WTC11 (cell line): ENCODE measurements around the gene MCFD2. TPM values are rescaled to one million over a fixed set of nuclear protein-coding genes. Genes with fewer than 3 reads are reported as not detected.

Experiments used
- ATAC-seq: fragments of 200-7000 bp; cut with Tn5 transposase; 2 replicates; pipeline ENCODE4 v1.10.0; 2021; ENCODE audit warnings: mild to moderate bottlenecking, moderate library complexity
- CTCF ChIA-PET: fragments of 300-600 bp; sonication (Branson Sonifier 250); formaldehyde crosslinking; loops from one replicate; lab custom pipeline; 2021; ENCODE audit warnings: antibody characterized with exemption; lab: Charles Lee
- POLR2A ChIA-PET: fragments of 350-600 bp; sonication (Branson Sonifier 250); formaldehyde crosslinking; loops from one replicate; lab custom pipeline; 2021; ENCODE audit warnings: antibody characterized with exemption; lab: Charles Lee
- DNase-seq: peaks from one replicate; pipeline ENCODE4 v3.0.0; 2021; ENCODE audit warnings: low spot score
- H3K27ac Mint-ChIP-seq: 2 replicates; pipeline ENCODE4 v1.8.0; 2021; ENCODE audit warnings: mixed read lengths
- H3K27me3 Mint-ChIP-seq: 2 replicates; pipeline ENCODE4 v1.8.0; 2021; ENCODE audit warnings: low read depth, mild to moderate bottlenecking, moderate library complexity, mixed read lengths
- H3K36me3 Mint-ChIP-seq: 2 replicates; pipeline ENCODE4 v1.8.0; 2021; ENCODE audit warnings: mixed read lengths
- H3K4me1 Mint-ChIP-seq: 2 replicates; pipeline ENCODE4 v1.8.0; 2022; ENCODE audit warnings: mixed read lengths
- H3K4me3 Mint-ChIP-seq: 2 replicates; pipeline ENCODE4 v1.8.0; 2021; ENCODE audit warnings: mild to moderate bottlenecking, moderate library complexity, mixed read lengths
- H3K9me3 Mint-ChIP-seq: 2 replicates; pipeline ENCODE4 v1.8.0; 2021; ENCODE audit warnings: mixed read lengths
- ATF3 ChIP-seq: sonication (generic); formaldehyde crosslinking; conservative IDR thresholded peaks from 2 replicates; pipeline ENCODE4 v1.8.1; 2022; ENCODE audit warnings: mild to moderate bottlenecking, missing genetic modification reagents
- CREB1 ChIP-seq: sonication (generic); formaldehyde crosslinking; IDR thresholded peaks from 2 replicates; pipeline ENCODE4 v1.8.0; 2023; ENCODE audit warnings: mild to moderate bottlenecking, missing genetic modification reagents
- E2F5 ChIP-seq: sonication (generic); formaldehyde crosslinking; IDR thresholded peaks from 2 replicates; pipeline ENCODE4 v1.8.1; 2022; ENCODE audit warnings: mild to moderate bottlenecking, moderate library complexity, missing genetic modification reagents
- ERG ChIP-seq: fragments of 250-450 bp; sonication (Bioruptor Pico); IDR thresholded peaks from 2 replicates; pipeline ENCODE4 v1.8.0; 2021; ENCODE audit warnings: mild to moderate bottlenecking
- FOXP4 ChIP-seq: sonication (generic); formaldehyde crosslinking; IDR thresholded peaks from 2 replicates; pipeline ENCODE4 v1.8.0; 2022; ENCODE audit warnings: mild to moderate bottlenecking, missing genetic modification reagents
- GTF2I ChIP-seq: fragments of 250-450 bp; sonication (Bioruptor Pico); conservative IDR thresholded peaks from 2 replicates; pipeline ENCODE4 v1.4.0; 2021; ENCODE audit warnings: mild to moderate bottlenecking
- HMGA2 ChIP-seq: fragments of 250-450 bp; sonication (Bioruptor Pico); IDR thresholded peaks from 2 replicates; pipeline ENCODE4 v1.4.0; 2021; ENCODE audit warnings: mild to moderate bottlenecking, moderate library complexity
- IRF1 ChIP-seq: sonication (generic); formaldehyde crosslinking; IDR thresholded peaks from 2 replicates; pipeline ENCODE4 v1.8.0; 2023; ENCODE audit warnings: missing genetic modification reagents
- JUN ChIP-seq: sonication (generic); formaldehyde crosslinking; IDR thresholded peaks from 2 replicates; pipeline ENCODE4 v1.8.0; 2023; ENCODE audit warnings: mild to moderate bottlenecking, missing genetic modification reagents
- KAT7 ChIP-seq: sonication (generic); formaldehyde crosslinking; IDR thresholded peaks from 2 replicates; pipeline ENCODE4 v1.8.1; 2023; ENCODE audit warnings: missing genetic modification reagents, mild to moderate bottlenecking, borderline replicate concordance
- NFYB ChIP-seq: sonication (generic); formaldehyde crosslinking; conservative IDR thresholded peaks from 2 replicates; pipeline ENCODE4 v1.8.0; 2022; ENCODE audit warnings: low read depth, missing genetic modification reagents
- NR2C2 ChIP-seq: sonication (generic); formaldehyde crosslinking; IDR thresholded peaks from 2 replicates; pipeline ENCODE4 v1.8.0; 2022; ENCODE audit warnings: mild to moderate bottlenecking, missing genetic modification reagents
- RELA ChIP-seq: sonication (generic); formaldehyde crosslinking; IDR thresholded peaks from 2 replicates; pipeline ENCODE4 v1.8.1; 2022; ENCODE audit warnings: missing genetic modification reagents, mild to moderate bottlenecking, borderline replicate concordance
- SMAD4 ChIP-seq: sonication (generic); formaldehyde crosslinking; IDR thresholded peaks from 2 replicates; pipeline ENCODE4 v1.8.0; 2022; ENCODE audit warnings: mild to moderate bottlenecking, missing genetic modification reagents
- SOX15 ChIP-seq: fragments of 250-450 bp; sonication (Bioruptor Pico); IDR thresholded peaks from 2 replicates; pipeline ENCODE4 v1.9.0; 2021; ENCODE audit warnings: mild to moderate bottlenecking
- STAT6 ChIP-seq: sonication (generic); formaldehyde crosslinking; conservative IDR thresholded peaks from 2 replicates; pipeline ENCODE4 v1.8.1; 2023; ENCODE audit warnings: mild to moderate bottlenecking, low read depth, missing genetic modification reagents, moderate library complexity
- TP53 ChIP-seq: sonication (generic); formaldehyde crosslinking; IDR thresholded peaks from 2 replicates; pipeline ENCODE4 v1.8.1; 2023; ENCODE audit warnings: mild to moderate bottlenecking, missing genetic modification reagents
- ZNF138 ChIP-seq: sonication (generic); formaldehyde crosslinking; conservative IDR thresholded peaks from 2 replicates; pipeline ENCODE4 v1.8.1; 2022; ENCODE audit warnings: mild to moderate bottlenecking, moderate library complexity, missing genetic modification reagents
- ZNF219 ChIP-seq: sonication (generic); formaldehyde crosslinking; IDR thresholded peaks from 2 replicates; pipeline ENCODE4 v1.8.0; 2023; ENCODE audit warnings: missing genetic modification reagents, mild to moderate bottlenecking, borderline replicate concordance
- ZNF512 ChIP-seq: sonication (generic); formaldehyde crosslinking; IDR thresholded peaks from 2 replicates; pipeline ENCODE4 v1.8.1; 2022; ENCODE audit warnings: missing genetic modification reagents, borderline replicate concordance
- ZNF532 ChIP-seq: fragments of 250-450 bp; sonication (Bioruptor Pico); IDR thresholded peaks from 2 replicates; pipeline ENCODE4 v1.9.0; 2021; ENCODE audit warnings: mild to moderate bottlenecking, borderline replicate concordance
- ZNF671 ChIP-seq: fragments of 250-450 bp; sonication (Bioruptor Pico); IDR thresholded peaks from 2 replicates; pipeline ENCODE4 v1.8.0; 2021; ENCODE audit warnings: mild to moderate bottlenecking
- total RNA-seq: library from RNA; stranded (reverse); gene quantifications from 3 replicates; pipeline ENCODE4 v1.2.3, GENCODE V29; 2021

Gene MCFD2
- total RNA-seq, 1 experiment from 2014 or later: 68.1 TPM

- Mint-ChIP-seq H3K27ac (no peak overlapping the region), H3K27me3 (peaks cover 5% of the 10 kb centered on the region; the same call in 1 of the 2 replicates), H3K36me3 (peaks cover 17% of the 10 kb centered on the region), H3K4me1 (peaks cover 8% of the 10 kb centered on the region), H3K4me3 (no peak overlapping the region), H3K9me3 (peaks cover 14% of the 10 kb centered on the region)
- ChIA-PET CTCF (no interaction called here), POLR2A (no interaction called here)
- ATAC-seq (no peak), DNase-seq (no peak)
- no peak for TF ChIP-seq ZNF532 (CRISPR knock-in tag)
- TF ChIP-seq ZNF138: no peak
- TF ChIP-seq SMAD4 (CRISPR knock-in tag): no peak
- no peak for TF ChIP-seq SOX15 (CRISPR knock-in tag)
- no peak for TF ChIP-seq ERG (CRISPR knock-in tag)
- TF ChIP-seq NR2C2: no peak
These were observed 7.5 kb upstream of the MCFD2 start for GRCh38 chr2:46923041-46923528.

GRCh38 chr2:46922606-46923005 is 7.0 kb upstream of the MCFD2 start:
- peaks cover 11% of the 10 kb centered on the region for H3K4me1 Mint-ChIP-seq
- peaks cover 5% of the 10 kb centered on the region; the same call in 1 of the 2 replicates for H3K27me3 Mint-ChIP-seq
- peaks cover 14% of the 10 kb centered on the region for H3K9me3 Mint-ChIP-seq
- ChIA-PET CTCF (no interaction called here), POLR2A (no interaction called here)
- no peak for DNase-seq
- H3K4me3 Mint-ChIP-seq: no peak overlapping the region
- ATAC-seq: no peak
- no peak overlapping the region for H3K27ac Mint-ChIP-seq
- peaks cover 17% of the 10 kb centered on the region for H3K36me3 Mint-ChIP-seq
- no peak for TF ChIP-seq CREB1 (CRISPR knock-in tag)
- no peak for TF ChIP-seq ATF3 (CRISPR knock-in tag)
- TF ChIP-seq ZNF219: no peak
- TF ChIP-seq HMGA2 (CRISPR knock-in tag): no peak
- no peak for TF ChIP-seq IRF1 (CRISPR knock-in tag)
- no peak for TF ChIP-seq GTF2I
- TF ChIP-seq ZNF671 (CRISPR knock-in tag): no peak
- TF ChIP-seq STAT6 (CRISPR knock-in tag): no peak
- no peak for TF ChIP-seq FOXP4 (CRISPR knock-in tag)
- TF ChIP-seq JUN (CRISPR knock-in tag): no peak
- TF ChIP-seq E2F5 (CRISPR knock-in tag): no peak
- no peak for TF ChIP-seq ZNF138
- TF ChIP-seq RELA (CRISPR knock-in tag): no peak
- TF ChIP-seq ZNF512: no peak
- no peak for TF ChIP-seq SOX15 (CRISPR knock-in tag)
- TF ChIP-seq TP53: no peak
- TF ChIP-seq NFYB (CRISPR knock-in tag): no peak
- TF ChIP-seq KAT7: no peak
